Measurements from ENCODE around the gene SPOCK3. TPM values are rescaled to one million over a fixed set of nuclear protein-coding genes. Genes with fewer than 3 reads are reported as not detected.

Gene SPOCK3
- total and polyA plus RNA-seq, 10 of the 15 experiments (the other 5 are each of a cell fraction or from before 2014, with no cell fraction given): 0.06 to 0.39 (median 0.09) TPM; not detected in 5

GRCh38 chr4:167222099-167222498, 12.2 kb downstream of the SPOCK3 start (continued):
- TF ChIP-seq SUZ12 (IDR thresholded peaks at IDR 0.05; ENCODE audit: unreplicated experiment) (no peak), BHLHE40 (IDR thresholded peaks at IDR 0.05; ENCODE audit: borderline replicate concordance in 1 of 2, low read depth in 2 of 2, low read length in 1 of 2) (no peak), NBN (IDR thresholded peaks at IDR 0.05) (no peak), SIX5 (IDR thresholded peaks at IDR 0.05; ENCODE audit: low read depth, low read length, severe bottlenecking) (no peak), TCF7 (IDR thresholded peaks at IDR 0.05; ENCODE audit: borderline replicate concordance) (no peak), TAF1 (IDR thresholded peaks at IDR 0.05; ENCODE audit: borderline replicate concordance, low read depth, low read length) (no peak), NKRF (conservative IDR thresholded peaks at IDR 0.05) (no peak), ZNF622 (IDR thresholded peaks at IDR 0.05) (no peak), SPI1 (IDR thresholded peaks at IDR 0.05; ENCODE audit: borderline replicate concordance, insufficient read depth, low read depth, low read length) (peak; percentile 85), FOXM1 (IDR thresholded peaks at IDR 0.05; ENCODE audit: low read depth, low read length) (no peak), SMAD5 (IDR thresholded peaks at IDR 0.05; ENCODE audit: low read depth) (no peak), SREBF2 (IDR thresholded peaks at IDR 0.05; ENCODE audit: low read length) (no peak), BACH1 (IDR thresholded peaks at IDR 0.05; ENCODE audit: borderline replicate concordance) (no peak), GATAD2B (conservative IDR thresholded peaks at IDR 0.05; ENCODE audit: low read depth) (no peak), ATF2 (IDR thresholded peaks at IDR 0.05; ENCODE audit: low read length) (peak; percentile 40; the same call in 1 of the 2 replicates), ZBTB11 (CRISPR knock-in tag; IDR thresholded peaks at IDR 0.05) (no peak), EP300 (IDR thresholded peaks at IDR 0.05; ENCODE audit: borderline replicate concordance in 1 of 2, control insufficient read depth in 1 of 2, low read depth in 2 of 2, low read length in 2 of 2) (no peak), RELA (IDR thresholded peaks at IDR 0.05; ENCODE audit: borderline replicate concordance, partially characterized antibody) (no peak), MTA2 (IDR thresholded peaks at IDR 0.05; ENCODE audit: low read depth) (0 out of 2 replicates have a peak, but pooled peaks have one; percentile 44), RUNX3 (IDR thresholded peaks at IDR 0.05; ENCODE audit: low read length) (peak; percentile 87), IKZF1 (conservative IDR thresholded peaks at IDR 0.05) (no peak), IRF4 (IDR thresholded peaks at IDR 0.05; ENCODE audit: low read depth, low read length) (peak; percentile 26; the same call in 1 of the 2 replicates)

Measured in GM12878 (cell line).